IMR-90 (cell line): ENCODE data around the gene CEP170. TPM values are rescaled to one million over a fixed set of nuclear protein-coding genes. Genes with fewer than 3 reads are reported as not detected.

ENCODE experiments used
- ATAC-seq: fragments of 200-7000 bp; cut with Tn5 transposase; 2 replicates; pipeline ENCODE4 v1.9.1; 2020; ENCODE audit warnings: low read depth, mild to moderate bottlenecking, moderate library complexity
- BruUV-seq: library from RNA; stranded (reverse); fragments of 400-500 nt; replicated peaks from 2 replicates; lab custom pipeline; 2021; lab: Mats Ljungman, UMichigan
- CTCF ChIA-PET: fragments of 300-600 bp; formaldehyde crosslinking; extraction: SDS; loops from one replicate; lab custom pipeline; 2021; ENCODE audit warnings: antibody characterized with exemption; lab: Yijun Ruan, JAX
- POLR2A ChIA-PET: fragments of 300-600 bp; sonication (Branson Sonifier 250); formaldehyde crosslinking; loops from one replicate; lab custom pipeline; 2022; ENCODE audit warnings: antibody characterized with exemption; ENCODE audit not compliant: unreplicated experiment; lab: Charles Lee
- DNase-seq: peaks from one replicate; pipeline ENCODE4 v3.0.0; 2013
- H2AFZ ChIP-seq: replicated peaks from 2 replicates; pipeline ENCODE3; 2013; ENCODE audit warnings: low read length, mild to moderate bottlenecking; ENCODE audit not compliant: poor library complexity
- H2AK5ac ChIP-seq: 2 replicates; pipeline ENCODE4 v1.6.1; 2013; ENCODE audit warnings: low read depth, low read length, inconsistent platforms
- H2AK9ac ChIP-seq: replicated peaks from 2 replicates; pipeline ENCODE3; 2013; ENCODE audit warnings: mild to moderate bottlenecking, low read depth, low read length, moderate library complexity; ENCODE audit not compliant: poor library complexity
- H2BK120ac ChIP-seq: 2 replicates; pipeline ENCODE4 v1.6.1; 2013; ENCODE audit warnings: low read depth, low read length, inconsistent platforms
- H2BK15ac ChIP-seq: 3 replicates; pipeline ENCODE4 v1.6.1; 2013; ENCODE audit warnings: low read depth, low read length, inconsistent platforms
- H2BK20ac ChIP-seq: 2 replicates; pipeline ENCODE4 v1.6.1; 2013; ENCODE audit warnings: low read depth, mild to moderate bottlenecking, inconsistent platforms, low read length, moderate library complexity
- H2BK5ac ChIP-seq: 2 replicates; pipeline ENCODE4 v1.6.1; 2013; ENCODE audit warnings: mild to moderate bottlenecking, low read depth, low read length, inconsistent platforms; ENCODE audit not compliant: poor library complexity, severe bottlenecking
- H3K14ac ChIP-seq: replicated peaks from 2 replicates; pipeline ENCODE4 v1.6.1; 2013; ENCODE audit warnings: low read depth, low read length, inconsistent platforms
- H3K18ac ChIP-seq: 2 replicates; pipeline ENCODE4 v1.6.1; 2013; ENCODE audit warnings: low read depth, low read length, control low read depth
- H3K23ac ChIP-seq: 2 replicates; pipeline ENCODE4 v1.6.1; 2013; ENCODE audit warnings: low read depth, low read length, inconsistent platforms
- H3K27ac ChIP-seq: 2 replicates; pipeline ENCODE4 v1.5.1; 2013; ENCODE audit warnings: mild to moderate bottlenecking, control low read depth, low read length; ENCODE audit not compliant: insufficient read depth
- H3K27me3 ChIP-seq: 2 replicates; pipeline ENCODE4 v1.6.1; 2013; ENCODE audit warnings: low read length; ENCODE audit not compliant: control insufficient read depth, insufficient read depth
- H3K36me3 ChIP-seq: 2 replicates; pipeline ENCODE4 v1.6.1; 2013; ENCODE audit warnings: low read length, mixed read lengths; ENCODE audit not compliant: control insufficient read depth, insufficient read depth
- H3K4ac ChIP-seq: 2 replicates; pipeline ENCODE4 v1.6.1; 2013; ENCODE audit warnings: low read depth, low read length, inconsistent platforms
- H3K4me1 ChIP-seq: 2 replicates; pipeline ENCODE4 v1.6.1; 2013; ENCODE audit warnings: low read length, mixed read lengths; ENCODE audit not compliant: control insufficient read depth, insufficient read depth
- H3K4me2 ChIP-seq: 2 replicates; pipeline ENCODE4 v1.6.1; 2013; ENCODE audit warnings: low read depth, mild to moderate bottlenecking, control low read depth, low read length, moderate library complexity
- H3K4me3 ChIP-seq: 2 replicates; pipeline ENCODE4 v1.5.1; 2013; ENCODE audit warnings: low read depth, mild to moderate bottlenecking, control low read depth, low read length, moderate library complexity; ENCODE audit not compliant: insufficient read depth
- H3K56ac ChIP-seq: 2 replicates; pipeline ENCODE4 v1.6.1; 2013; ENCODE audit warnings: low read length, inconsistent platforms; ENCODE audit not compliant: insufficient read depth; ENCODE audit errors: extremely low read depth
- H3K79me1 ChIP-seq, 2 experiments: 2 replicates each; pipeline ENCODE4 v1.6.1; 2013; ENCODE audit warnings: low read length in 2 of 2, inconsistent platforms in 1 of 2, low read depth in 1 of 2
- H3K9ac ChIP-seq: 2 replicates; pipeline ENCODE4 v1.6.1; 2013; ENCODE audit warnings: low read depth, low read length, control low read depth
- H3K9me1 ChIP-seq: 2 replicates; pipeline ENCODE4 v1.6.1; 2013; ENCODE audit warnings: low read length, inconsistent platforms; ENCODE audit not compliant: insufficient read depth
- H3K9me3 ChIP-seq: 2 replicates; pipeline ENCODE4 v1.6.1; 2013; ENCODE audit warnings: low read length; ENCODE audit not compliant: control insufficient read depth, insufficient read depth
- H4K20me1 ChIP-seq: 2 replicates; pipeline ENCODE4 v1.6.1; 2013; ENCODE audit warnings: low read length, inconsistent platforms; ENCODE audit not compliant: insufficient read depth
- H4K5ac ChIP-seq: 2 replicates; pipeline ENCODE4 v1.6.1; 2013; ENCODE audit warnings: mild to moderate bottlenecking, low read depth, low read length, control low read depth
- H4K8ac ChIP-seq, 2 experiments: 2 replicates each; pipeline ENCODE4 v1.6.1; 2013; ENCODE audit warnings: low read depth in 2 of 2, low read length in 2 of 2, control low read depth in 1 of 2, inconsistent platforms in 1 of 2
- H4K91ac ChIP-seq: 2 replicates; pipeline ENCODE4 v1.6.1; 2013; ENCODE audit warnings: low read depth, low read length, inconsistent platforms; ENCODE audit not compliant: insufficient read depth
- BHLHE40 ChIP-seq: fragments of 150-350 bp; IDR thresholded peaks from 2 replicates; pipeline ENCODE4 v1.6.1; 2016; ENCODE audit warnings: mild to moderate bottlenecking, low read depth, low read length
- CEBPB ChIP-seq: IDR thresholded peaks from 2 replicates; pipeline ENCODE4 v1.6.1; 2012; ENCODE audit warnings: low read depth, low read length, improper control_type of control experiment
- CHD1 ChIP-seq: IDR thresholded peaks from 2 replicates; pipeline ENCODE4 v1.6.1; 2012; ENCODE audit warnings: low read depth, low read length, improper control_type of control experiment
- CTCF ChIP-seq: conservative IDR thresholded peaks from 2 replicates; pipeline ENCODE4 v1.5.1; 2012; ENCODE audit warnings: mild to moderate bottlenecking, low read depth, low read length, improper control_type of control experiment
- ELK1 ChIP-seq: fragments of 150-350 bp; IDR thresholded peaks from 2 replicates; pipeline ENCODE4 v1.6.1; 2016; ENCODE audit warnings: low read depth, mild to moderate bottlenecking, low read length, moderate library complexity, borderline replicate concordance
- FOS ChIP-seq: fragments of 150-350 bp; IDR thresholded peaks from 2 replicates; pipeline ENCODE4 v1.6.1; 2016; ENCODE audit warnings: low read depth, low read length
- MAFK ChIP-seq: IDR thresholded peaks from 2 replicates; pipeline ENCODE4 v1.6.1; 2012; ENCODE audit warnings: low read depth, low read length, improper control_type of control experiment
- MAZ ChIP-seq: IDR thresholded peaks from 2 replicates; pipeline ENCODE4 v1.6.1; 2012; ENCODE audit warnings: low read depth, mild to moderate bottlenecking, low read length, improper control_type of control experiment, moderate library complexity, borderline replicate concordance
- MXI1 ChIP-seq: IDR thresholded peaks from 2 replicates; pipeline ENCODE4 v1.6.1; 2012; ENCODE audit warnings: low read depth, mild to moderate bottlenecking, low read length, moderate library complexity, borderline replicate concordance
- NFE2L2 ChIP-seq: fragments of 150-350 bp; IDR thresholded peaks from 2 replicates; pipeline ENCODE4 v1.6.1; 2016; ENCODE audit warnings: low read depth, mild to moderate bottlenecking, low read length
- POLR2A ChIP-seq: IDR thresholded peaks from 2 replicates; pipeline ENCODE4 v1.6.1; 2012; ENCODE audit warnings: mild to moderate bottlenecking, low read depth, low read length
- RAD21 ChIP-seq: IDR thresholded peaks from 2 replicates; pipeline ENCODE4 v1.6.1; 2012; ENCODE audit warnings: low read length, improper control_type of control experiment
- RFX5 ChIP-seq: IDR thresholded peaks from 2 replicates; pipeline ENCODE4 v1.8.0; 2012; ENCODE audit warnings: low read depth, mild to moderate bottlenecking, low read length, moderate library complexity
- SMC3 ChIP-seq: fragments of 150-350 bp; IDR thresholded peaks from 2 replicates; pipeline ENCODE4 v1.6.1; 2016; ENCODE audit warnings: low read depth, mild to moderate bottlenecking, antibody characterized with exemption, low read length, moderate library complexity
- USF2 ChIP-seq: fragments of 150-350 bp; IDR thresholded peaks from 2 replicates; pipeline ENCODE4 v1.6.1; 2017; ENCODE audit warnings: mild to moderate bottlenecking, antibody characterized with exemption, low read length, low read depth
- WGBS, 2 experiments: methylation state at CpG; one replicate each; pipeline versions ENCODE4 v1.1.5 to v1.1.7; 2013; ENCODE audit warnings: missing lambda C conversion rate in 2 of 2; ENCODE audit not compliant: insufficient read length in 1 of 2; ENCODE audit errors: extremely low coverage in 2 of 2; 5-methylcytosine and 5-hydroxymethylcytosine counted together
- dilution Hi-C: fragments of 300-500 bp; cut with HindIII; formaldehyde crosslinking; loops from one replicate; pipeline ENCODE4 v1.14.3; 2018; ENCODE audit warnings: low sequenced_read_pairs; ENCODE audit not compliant: unreplicated experiment
- in situ Hi-C: fragments of 300-500 bp; cut with MboI; formaldehyde crosslinking; loops from 3 replicates; pipeline ENCODE4 v1.14.3; 2019; ENCODE audit warnings: low sequenced_read_pairs, inconsistent platforms, mixed read lengths
- intact Hi-C: fragments of 100-400 bp; cut with micrococcal nuclease; formaldehyde crosslinking; loops from 2 replicates; pipeline ENCODE4 v1.10.0; 2022
- polyA plus RNA-seq, 3 experiments: library from polyadenylated mRNA; depleted of rRNA; stranded (reverse); fragments of >200 nt; gene quantifications; 2 replicates each; pipeline ENCODE4 v1.2.3, GENCODE V29; 2012; ENCODE audit warnings: low replicate concordance in 1 of 3
- total RNA-seq: library from RNA; depleted of rRNA; stranded (reverse); fragments of >200 nt; gene quantifications from 2 replicates; pipeline ENCODE4 v1.2.3, GENCODE V29; 2012

The CEP170 gene
- total and polyA plus RNA-seq, 2 of the 4 experiments (the other 2 are of a cell fraction) = 65.8 to 151 TPM

GRCh38 chr1:243264717-243265116 lies 9.6 kb upstream of the CEP170 start (continued):
- 0 out of 2 replicates have a peak, but pooled peaks have one; percentile 16 for TF ChIP-seq BHLHE40

DNA sequence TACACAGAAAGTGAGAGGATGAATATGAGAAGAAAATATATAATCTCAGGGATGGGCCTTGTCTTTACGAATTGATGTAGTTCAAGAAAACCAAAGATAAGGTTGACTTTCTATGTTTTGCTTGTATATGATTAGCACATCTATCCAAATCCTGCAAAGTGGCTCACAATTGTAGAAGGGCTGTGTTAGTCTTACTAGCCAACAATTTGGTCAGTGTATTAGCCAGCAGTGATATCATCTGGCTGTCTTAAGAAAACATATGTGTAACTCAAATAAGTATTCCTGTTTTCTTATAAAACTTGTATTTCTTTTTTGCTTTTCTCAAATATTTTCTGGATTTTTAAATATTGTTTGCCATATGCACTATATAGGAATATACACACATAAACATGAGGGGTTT lies 6.3 kb upstream of the CEP170 start:
- Histone ChIP-seq H3K9me1 (no peaks in the 10 kb centered on the region), H3K79me1 (peaks cover 24 to 33% of the 10 kb centered on the region in 2 experiments), H2BK120ac (no peak overlapping the region), H3K9me3 (no peaks in the 10 kb centered on the region), H2BK15ac (no peak overlapping the region), H2AFZ (no peak overlapping the region), H3K23ac (0 out of 2 replicates have a peak overlapping the region, but pooled peaks have one; percentile 16), H4K8ac (no peak overlapping the region), H3K4me2 (no peak overlapping the region), H2AK5ac (no peak overlapping the region), H3K4me1 (peaks cover 7% of the 10 kb centered on the region), H4K20me1 (no peaks in the 10 kb centered on the region), H3K56ac (no peak overlapping the region), H2BK5ac (peak overlapping the region; percentile 38), H3K4me3 (no peak overlapping the region), H3K9ac (no peak overlapping the region), H2BK20ac (no peak overlapping the region), H2AK9ac (no peak overlapping the region), H3K36me3 (no peaks in the 10 kb centered on the region), H3K14ac (no peak overlapping the region), H4K5ac (no peak overlapping the region), H3K4ac (no peak overlapping the region), H4K91ac (no peak overlapping the region), H3K27ac (no peak overlapping the region), H3K27me3 (no peaks in the 10 kb centered on the region), H3K18ac (no peak overlapping the region; the same call in 1 of the 2 replicates)
- in situ Hi-C loops (no loop called here), dilution Hi-C loops (no loop called here), intact Hi-C loops (no loop called here)
- no CpG with 5 or more reads among the region's 1 CpG for WGBS, 2 experiments
- DNase-seq (peak; percentile 81), ATAC-seq (no peak)
- ChIA-PET POLR2A (no interaction called here), CTCF (no interaction called here)
- BruUV-seq = no TSS peak
- TF ChIP-seq MXI1 = no peak
- TF ChIP-seq POLR2A = no peak
- no peak for TF ChIP-seq CTCF
- no peak for TF ChIP-seq MAZ
- no peak for TF ChIP-seq NFE2L2
- no peak for TF ChIP-seq RFX5
- TF ChIP-seq CEBPB = no peak
- no peak for TF ChIP-seq RAD21
- TF ChIP-seq ELK1 = no peak
- no peak for TF ChIP-seq USF2
- no peak for TF ChIP-seq CHD1
- TF ChIP-seq FOS = no peak
- no peak for TF ChIP-seq SMC3
- no peak for TF ChIP-seq MAFK
- no peak for TF ChIP-seq BHLHE40
